ENCODE results near the gene TAS2R39.

DNA sequence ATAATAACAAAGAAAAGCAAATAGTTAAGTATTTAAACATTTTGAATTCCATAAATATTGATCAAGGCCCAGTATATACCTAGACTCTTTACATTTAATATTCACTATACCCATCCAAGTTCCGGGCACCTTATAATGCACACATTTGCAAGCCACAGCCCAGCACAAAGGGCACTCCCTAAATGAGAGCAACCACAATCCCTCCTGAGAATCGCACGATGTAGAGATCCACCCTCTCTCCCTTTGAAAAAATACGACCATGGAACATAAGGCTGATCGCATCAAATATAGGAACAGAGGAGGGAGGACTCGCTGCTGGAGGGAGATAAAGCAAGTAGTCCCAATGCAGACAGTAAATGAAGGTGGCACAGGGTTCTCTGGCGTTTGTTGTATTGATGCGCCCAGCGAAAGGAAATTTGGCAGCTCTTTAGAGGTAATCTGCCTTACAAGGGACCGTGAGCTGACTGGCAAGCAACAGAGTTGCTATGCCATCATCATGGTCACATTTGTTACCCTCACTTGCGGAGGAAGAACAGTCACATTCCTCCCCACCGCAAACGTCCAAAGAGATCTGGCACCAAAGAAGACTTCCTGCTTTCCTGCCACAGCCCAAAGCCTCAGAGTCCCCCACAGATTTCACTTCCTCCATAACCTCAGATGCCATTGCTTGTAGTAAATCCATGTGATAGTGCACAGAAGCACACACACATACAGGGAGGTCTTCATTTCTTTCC lies 22.5 kb downstream of the TAS2R39 start:
- TF ChIP-seq, protein P1, sequence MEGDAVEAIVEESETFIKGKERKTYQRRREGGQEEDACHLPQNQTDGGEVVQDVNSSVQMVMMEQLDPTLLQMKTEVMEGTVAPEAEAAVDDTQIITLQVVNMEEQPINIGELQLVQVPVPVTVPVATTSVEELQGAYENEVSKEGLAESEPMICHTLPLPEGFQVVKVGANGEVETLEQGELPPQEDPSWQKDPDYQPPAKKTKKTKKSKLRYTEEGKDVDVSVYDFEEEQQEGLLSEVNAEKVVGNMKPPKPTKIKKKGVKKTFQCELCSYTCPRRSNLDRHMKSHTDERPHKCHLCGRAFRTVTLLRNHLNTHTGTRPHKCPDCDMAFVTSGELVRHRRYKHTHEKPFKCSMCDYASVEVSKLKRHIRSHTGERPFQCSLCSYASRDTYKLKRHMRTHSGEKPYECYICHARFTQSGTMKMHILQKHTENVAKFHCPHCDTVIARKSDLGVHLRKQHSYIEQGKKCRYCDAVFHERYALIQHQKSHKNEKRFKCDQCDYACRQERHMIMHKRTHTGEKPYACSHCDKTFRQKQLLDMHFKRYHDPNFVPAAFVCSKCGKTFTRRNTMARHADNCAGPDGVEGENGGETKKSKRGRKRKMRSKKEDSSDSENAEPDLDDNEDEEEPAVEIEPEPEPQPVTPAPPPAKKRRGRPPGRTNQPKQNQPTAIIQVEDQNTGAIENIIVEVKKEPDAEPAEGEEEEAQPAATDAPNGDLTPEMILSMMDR (conservative IDR thresholded peaks at IDR 0.05), result no peak
- no peak for TF ChIP-seq EZH2 (IDR thresholded peaks at IDR 0.05; ENCODE audit: low read depth)

All from PC-9 (cell line).